HFF-Myc (cell line): ENCODE results near the gene OR2M5.

Experiments
- DNase-seq: peaks from one replicate; pipeline ENCODE4 v3.0.0-alpha.2; 2011; ENCODE audit warnings: low read depth; ENCODE audit errors: extremely low read depth
- H3K4me3 ChIP-seq: replicated peaks from 2 replicates; pipeline ENCODE4 v1.5.1; 2011; ENCODE audit warnings: low read depth, mild to moderate bottlenecking, control low read depth, low read length
- TF ChIP-seq, protein P1 (sequence below): IDR thresholded peaks from 2 replicates; pipeline ENCODE4 v1.5.1; 2012; ENCODE audit warnings: mild to moderate bottlenecking, low read depth, low read length, control low read depth; ENCODE audit errors: missing control alignments

The OR2M5 gene

DNA sequence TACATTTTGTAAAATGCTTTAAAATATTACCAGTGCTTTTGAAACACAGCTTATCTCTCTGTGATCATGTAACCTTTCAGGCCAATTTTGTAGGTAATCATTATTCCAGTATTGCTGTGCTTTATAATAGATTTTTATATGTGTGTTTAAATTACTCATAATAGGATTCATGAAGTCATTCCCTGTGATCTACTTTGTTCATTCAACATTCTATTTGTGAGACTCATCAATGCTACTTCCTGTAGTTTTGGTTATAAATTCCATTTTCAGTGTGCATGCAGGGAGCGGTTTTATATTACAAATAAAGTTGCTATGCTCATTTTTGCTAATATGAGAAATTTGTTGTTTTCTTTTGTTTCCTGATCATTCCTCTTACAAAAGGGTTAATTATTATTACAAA is 4.1 kb upstream of the OR2M5 start:
- TF ChIP-seq, protein P1, sequence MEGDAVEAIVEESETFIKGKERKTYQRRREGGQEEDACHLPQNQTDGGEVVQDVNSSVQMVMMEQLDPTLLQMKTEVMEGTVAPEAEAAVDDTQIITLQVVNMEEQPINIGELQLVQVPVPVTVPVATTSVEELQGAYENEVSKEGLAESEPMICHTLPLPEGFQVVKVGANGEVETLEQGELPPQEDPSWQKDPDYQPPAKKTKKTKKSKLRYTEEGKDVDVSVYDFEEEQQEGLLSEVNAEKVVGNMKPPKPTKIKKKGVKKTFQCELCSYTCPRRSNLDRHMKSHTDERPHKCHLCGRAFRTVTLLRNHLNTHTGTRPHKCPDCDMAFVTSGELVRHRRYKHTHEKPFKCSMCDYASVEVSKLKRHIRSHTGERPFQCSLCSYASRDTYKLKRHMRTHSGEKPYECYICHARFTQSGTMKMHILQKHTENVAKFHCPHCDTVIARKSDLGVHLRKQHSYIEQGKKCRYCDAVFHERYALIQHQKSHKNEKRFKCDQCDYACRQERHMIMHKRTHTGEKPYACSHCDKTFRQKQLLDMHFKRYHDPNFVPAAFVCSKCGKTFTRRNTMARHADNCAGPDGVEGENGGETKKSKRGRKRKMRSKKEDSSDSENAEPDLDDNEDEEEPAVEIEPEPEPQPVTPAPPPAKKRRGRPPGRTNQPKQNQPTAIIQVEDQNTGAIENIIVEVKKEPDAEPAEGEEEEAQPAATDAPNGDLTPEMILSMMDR: no peak
- DNase-seq: no peak
- no peak overlapping the region for H3K4me3 ChIP-seq

DNA sequence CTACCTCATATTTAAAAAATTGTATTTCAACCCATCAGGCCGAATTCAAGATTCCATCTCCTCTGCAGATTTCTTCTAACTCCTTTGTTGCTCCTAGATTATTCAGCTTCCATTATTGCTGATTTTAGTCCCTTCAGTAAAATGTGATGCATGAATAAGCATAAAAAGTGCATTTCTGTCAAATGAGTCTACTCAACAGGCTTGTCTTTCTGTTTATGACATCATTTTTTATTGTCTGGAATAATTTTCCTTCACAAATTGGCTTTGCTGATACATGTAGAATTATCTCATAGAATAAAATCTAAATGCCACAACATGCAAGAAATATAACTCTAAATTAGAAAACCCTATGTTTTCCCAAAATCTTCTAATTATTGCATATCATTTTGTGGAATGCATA is 1.6 kb upstream of the OR2M5 start:
- TF ChIP-seq, protein P1: no peak
- DNase-seq: no peak
- H3K4me3 ChIP-seq: no peak overlapping the region

DNA sequence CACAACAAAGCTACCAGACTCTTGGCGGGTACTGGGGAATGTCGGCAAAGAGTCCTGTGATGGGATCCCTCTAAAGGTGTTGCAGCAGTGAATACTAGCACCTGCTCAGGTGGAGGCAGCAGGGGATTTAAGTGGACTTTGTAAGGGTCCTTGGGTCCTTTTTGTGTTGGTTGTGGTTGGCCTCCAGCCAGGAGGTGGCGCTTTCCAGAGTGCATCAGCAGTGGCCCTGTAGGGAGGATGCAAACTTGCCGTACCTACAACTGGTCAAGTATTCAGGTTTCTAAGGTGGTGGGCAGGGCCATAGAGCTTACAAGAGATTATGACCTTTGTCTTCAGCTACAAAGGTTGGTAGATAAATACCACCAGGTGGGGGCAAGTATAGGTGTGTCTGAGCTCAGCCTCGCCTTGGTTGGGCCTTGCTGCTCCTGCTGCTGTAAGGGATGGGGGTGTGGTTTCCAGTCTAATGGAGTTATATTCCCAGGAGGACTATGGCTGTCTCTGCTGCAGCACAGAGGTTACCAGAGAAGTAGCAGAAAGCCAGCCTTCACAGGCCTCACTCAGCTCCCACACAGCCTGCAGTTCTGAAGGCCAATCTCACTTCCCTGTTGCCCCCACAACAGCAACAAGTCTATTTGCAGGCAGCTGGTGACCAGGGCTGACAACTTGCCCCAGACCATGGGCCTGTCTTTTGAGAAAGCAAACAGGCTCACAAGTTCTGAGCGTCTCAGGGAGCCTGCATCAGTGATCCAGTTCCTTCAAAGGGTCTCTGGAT is 7.3 kb downstream of the OR2M5 start:
- no peak for DNase-seq
- TF ChIP-seq, protein P1: no peak
- H3K4me3 ChIP-seq: no peak overlapping the region

DNA sequence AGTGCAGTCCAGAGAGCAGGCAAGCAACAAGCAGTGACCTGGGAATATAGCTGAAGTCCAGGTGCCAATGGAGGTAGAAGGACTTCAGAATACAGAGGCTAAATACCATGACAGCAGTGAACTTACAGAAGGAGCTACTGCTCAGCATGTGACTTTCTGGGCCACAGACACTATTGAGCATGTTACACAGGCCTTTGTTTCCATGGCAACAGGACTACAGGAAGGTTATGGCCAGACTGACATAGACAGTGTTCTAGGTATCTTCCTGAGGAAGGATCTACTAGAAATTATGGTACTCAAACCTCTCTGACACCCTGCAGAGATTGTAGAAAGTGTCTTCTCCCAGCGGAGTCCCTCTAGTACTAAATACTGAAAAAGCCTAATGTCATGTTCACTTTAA is 11.0 kb downstream of the OR2M5 start:
- TF ChIP-seq, protein P1: no peak
- no peak for DNase-seq
- H3K4me3 ChIP-seq: no peak overlapping the region

DNA sequence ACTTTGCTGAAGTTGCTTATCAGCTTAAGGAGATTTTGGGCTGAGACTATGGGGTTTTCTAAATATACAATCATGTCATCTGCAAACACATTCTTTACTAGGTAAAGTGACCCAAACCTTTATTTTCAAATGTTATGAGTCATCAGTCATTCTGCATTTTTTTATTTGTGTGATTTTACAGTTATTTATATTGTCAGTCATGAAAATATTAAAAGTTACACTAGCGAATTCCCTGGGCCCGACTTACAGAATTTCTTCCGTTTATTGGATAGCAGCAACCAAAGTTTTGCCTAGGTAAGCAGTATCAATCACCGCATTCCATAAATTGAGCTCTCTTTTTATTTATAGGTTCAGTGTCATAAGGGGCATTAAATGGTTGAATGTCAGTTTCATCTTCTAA is 13.8 kb downstream of the OR2M5 start:
- DNase-seq: no peak
- TF ChIP-seq, protein P1: no peak

DNA sequence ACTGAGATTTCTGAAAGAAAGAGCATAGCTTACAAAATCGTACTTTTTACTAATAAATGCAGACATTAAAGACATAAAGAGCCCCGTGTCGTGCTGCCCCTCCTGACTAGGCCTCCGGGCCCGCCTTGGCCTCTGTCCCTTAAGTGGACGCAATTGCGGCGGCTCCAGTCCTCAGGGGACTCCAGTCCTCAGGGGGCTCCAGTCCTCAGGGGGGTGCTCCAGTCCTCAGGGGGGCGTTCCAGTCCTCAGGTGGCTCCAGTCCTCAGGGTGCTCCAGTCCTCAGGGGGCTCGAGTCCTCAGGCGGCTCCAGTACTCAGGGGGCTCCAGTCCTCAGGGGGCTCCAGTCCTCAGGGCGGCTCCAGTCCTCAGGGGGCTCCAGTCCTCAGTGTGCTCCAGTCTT is 19.1 kb downstream of the OR2M5 start:
- DNase-seq: no peak
- TF ChIP-seq, protein P1: no peak

More for the DNA sequence above, 13.8 kb downstream of the OR2M5 start:
- no peak overlapping the region for H3K4me3 ChIP-seq

DNA sequence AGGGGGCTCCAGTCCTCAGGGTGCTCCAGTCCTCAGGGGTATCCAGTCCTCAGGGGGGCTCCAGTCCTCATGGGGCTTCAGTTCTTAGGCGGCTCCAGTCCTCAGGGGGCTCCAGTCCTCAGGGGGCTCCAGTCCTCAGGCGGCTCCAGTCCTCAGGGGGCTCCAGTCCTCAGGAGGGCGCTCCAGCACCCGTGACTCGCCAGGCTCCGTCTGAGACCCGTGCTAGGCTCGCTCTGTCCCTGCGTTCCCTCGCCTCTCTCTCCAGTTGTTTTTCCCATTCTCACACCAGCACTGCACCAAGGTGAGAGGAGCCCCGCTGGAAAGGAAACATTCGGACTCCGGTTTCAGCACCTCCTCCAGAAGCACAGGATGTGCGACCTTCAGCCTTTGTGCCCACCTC is 20.2 kb downstream of the OR2M5 start:
- no peak for DNase-seq
- no peak overlapping the region for H3K4me3 ChIP-seq
- TF ChIP-seq, protein P1: no peak

More for the DNA sequence above, 19.1 kb downstream of the OR2M5 start:
- no peak overlapping the region for H3K4me3 ChIP-seq
